ENCODE results near the gene LGR4.

The LGR4 gene

GRCh38 chr11:27397624-27398399, 74.8 kb downstream of the LGR4 start:
- no peak for DNase-seq

- no peak for DNase-seq
Observed at GRCh38 chr11:27396259-27396839, 76.2 kb downstream of the LGR4 start.

DNA sequence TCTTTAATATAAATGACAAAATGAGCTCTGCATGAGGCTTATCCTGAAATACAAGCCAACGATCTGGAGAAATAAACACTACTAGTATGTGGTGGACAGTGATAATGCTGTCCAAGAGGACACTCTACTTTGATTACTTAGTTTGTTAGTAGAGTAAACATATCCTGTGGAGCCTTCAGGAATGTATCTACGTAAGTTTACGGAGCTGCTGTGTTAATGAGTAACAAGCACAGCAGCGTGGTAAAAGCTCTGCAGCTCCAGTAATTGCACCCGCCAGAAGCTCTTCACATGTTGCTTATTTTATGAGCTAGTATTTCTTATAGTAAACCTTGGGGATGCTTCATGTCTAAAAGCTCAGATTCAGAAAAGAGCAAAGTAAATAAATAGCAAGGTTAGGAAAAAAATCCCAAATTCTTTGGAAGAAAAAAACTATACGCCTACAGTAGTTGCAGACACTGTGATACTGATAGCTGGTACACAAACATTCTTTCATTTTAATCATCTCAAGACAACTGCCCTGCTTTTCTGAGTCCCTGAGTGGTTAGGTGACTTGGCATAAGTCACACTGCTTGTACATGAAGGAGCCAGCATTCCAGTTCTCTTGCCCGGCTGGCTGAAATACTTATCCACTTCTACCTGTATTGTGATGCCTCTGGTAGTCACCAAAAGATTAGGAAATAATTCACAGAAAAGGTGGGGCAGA, 76.9 kb downstream of the LGR4 start:
- DNase-seq: no peak

- no peak for DNase-seq
Observed at GRCh38 chr11:27394781-27395228, 77.8 kb downstream of the LGR4 start.

- DNase-seq: no peak
Observed at GRCh38 chr11:27392278-27393114, 80.1 kb downstream of the LGR4 start.

DNA sequence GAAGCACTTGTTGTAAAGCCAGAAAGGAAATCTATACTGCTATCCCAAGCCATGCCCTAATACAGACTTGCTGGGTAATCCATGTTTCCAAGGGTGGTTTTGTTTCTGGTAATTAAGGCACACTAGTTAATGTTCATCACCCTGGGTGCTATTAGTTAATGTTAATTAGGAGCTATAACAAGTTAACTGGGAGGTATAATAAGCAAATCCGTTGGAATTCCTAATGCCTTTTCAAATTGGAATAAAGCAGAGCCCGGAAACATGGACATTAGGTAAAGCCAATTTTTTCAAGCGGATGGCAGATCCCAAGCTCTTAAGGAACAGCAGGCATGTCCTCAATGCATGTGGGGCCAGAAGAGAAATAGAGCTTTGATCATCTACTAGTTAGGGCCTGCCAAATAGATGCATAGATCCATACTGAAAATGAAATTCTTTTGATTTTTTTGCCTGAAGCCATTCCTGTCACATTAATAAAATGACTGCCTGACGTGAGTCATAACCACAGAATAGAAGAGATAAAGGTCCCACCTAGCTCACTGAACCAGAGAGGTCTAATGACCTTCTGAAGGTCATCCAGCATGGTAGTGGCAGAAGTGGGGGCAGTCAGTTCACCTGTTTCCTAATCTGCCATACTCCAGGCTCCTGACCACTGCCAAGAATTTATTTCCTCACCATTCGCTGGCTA, 81.1 kb downstream of the LGR4 start:
- DNase-seq: no peak

DNA sequence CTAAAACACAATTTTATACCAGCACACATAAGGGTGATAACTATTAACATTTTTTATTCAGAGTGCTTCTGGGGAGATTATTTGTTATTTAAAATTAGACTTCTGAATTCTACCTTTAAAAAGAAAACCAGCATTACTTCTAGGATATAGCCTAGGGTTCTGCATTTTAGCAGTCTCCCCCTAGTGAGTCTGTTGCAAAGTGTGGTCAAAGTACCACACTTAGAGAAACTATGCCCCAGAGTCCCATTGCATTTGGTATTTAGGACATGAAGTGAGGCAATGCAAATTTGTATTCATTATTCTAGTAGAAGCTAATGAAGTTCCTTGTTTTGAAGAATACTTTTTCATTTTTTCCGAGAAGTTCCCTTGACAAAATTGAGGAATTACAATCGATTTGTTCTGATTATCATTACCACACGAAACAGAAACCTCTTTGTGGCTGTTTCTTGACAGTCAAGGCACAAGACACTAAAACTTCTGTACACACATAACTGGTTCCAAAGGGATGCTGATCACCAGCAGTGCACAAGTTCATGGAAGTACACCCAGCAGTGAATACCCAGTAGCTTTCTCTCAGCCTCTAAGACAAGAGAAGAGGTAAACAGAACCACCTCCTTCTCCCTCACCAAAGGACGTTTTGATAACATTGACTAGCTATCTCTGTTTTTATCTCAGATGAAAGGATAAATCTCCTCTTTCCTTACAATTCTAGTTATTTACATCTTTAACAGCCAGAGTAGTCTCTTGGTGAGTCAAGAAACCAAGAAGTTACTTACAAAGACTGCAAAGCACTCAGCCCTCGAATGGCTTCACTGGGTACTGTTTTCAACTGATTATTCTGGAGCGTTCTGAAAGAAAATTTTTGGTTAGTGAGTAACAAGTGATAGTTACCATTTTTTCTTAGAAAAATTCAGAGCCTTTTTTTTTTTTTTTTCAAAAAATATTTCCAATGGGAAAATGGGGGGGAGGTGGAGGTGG, 82.0 kb downstream of the LGR4 start:
- no peak for DNase-seq

DNA sequence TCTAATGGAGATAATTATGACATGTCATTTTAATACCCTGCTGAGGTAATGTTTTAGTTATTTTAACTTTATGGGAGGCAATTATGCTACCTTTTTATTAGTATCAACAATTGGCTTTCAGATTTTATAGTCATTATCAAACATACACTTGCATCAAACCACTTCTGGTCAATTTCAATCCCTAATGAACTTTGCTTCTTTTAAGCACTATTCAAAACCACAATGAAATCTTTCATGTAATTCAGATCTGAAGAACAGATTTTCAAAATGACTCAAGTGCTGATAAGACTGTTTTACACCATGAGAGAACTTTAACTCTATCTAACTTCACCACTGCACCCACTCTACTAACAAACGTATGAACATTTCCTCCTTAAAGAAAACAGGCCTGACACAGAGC, 83.7 kb downstream of the LGR4 start:
- no peak for DNase-seq

DNA sequence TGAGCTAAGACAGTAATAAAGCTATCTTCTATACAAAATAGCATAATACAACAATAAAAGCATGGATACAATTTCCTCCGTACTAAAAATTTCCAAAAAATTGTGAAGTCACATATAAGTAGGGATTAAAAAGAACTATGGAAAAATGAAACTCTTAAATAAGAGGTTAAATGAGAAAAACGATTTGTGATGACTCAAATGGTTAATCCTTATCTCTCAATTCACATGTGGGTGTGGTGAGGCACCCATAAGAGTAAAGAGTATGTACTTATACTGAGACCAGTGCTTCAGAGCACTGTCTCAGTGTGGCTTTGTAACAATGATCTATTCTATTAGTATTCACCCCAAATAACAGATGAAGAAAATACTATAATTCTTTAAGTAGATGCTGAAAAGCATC, 84.6 kb downstream of the LGR4 start:
- no peak for DNase-seq

DNA sequence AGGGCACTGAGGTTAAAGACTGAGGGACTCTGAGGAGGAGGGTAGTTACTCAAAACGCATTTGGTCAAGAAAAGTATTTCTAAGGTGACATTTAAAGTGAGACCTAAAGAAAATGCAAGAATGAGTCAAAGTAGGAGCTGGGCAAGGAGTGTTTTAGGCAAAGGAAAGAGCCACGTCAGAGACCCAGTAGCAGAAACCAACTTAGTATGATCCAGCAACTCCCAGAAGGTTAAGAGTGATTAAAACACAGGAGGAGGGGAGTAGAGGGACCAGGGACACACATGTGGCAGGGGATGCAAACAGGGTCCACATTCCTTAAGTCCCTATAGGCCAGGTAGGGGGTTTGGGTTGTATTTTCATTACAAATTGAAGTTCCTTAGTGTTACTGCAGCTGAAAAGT, 85.2 kb downstream of the LGR4 start:
- no peak for DNase-seq

DNA sequence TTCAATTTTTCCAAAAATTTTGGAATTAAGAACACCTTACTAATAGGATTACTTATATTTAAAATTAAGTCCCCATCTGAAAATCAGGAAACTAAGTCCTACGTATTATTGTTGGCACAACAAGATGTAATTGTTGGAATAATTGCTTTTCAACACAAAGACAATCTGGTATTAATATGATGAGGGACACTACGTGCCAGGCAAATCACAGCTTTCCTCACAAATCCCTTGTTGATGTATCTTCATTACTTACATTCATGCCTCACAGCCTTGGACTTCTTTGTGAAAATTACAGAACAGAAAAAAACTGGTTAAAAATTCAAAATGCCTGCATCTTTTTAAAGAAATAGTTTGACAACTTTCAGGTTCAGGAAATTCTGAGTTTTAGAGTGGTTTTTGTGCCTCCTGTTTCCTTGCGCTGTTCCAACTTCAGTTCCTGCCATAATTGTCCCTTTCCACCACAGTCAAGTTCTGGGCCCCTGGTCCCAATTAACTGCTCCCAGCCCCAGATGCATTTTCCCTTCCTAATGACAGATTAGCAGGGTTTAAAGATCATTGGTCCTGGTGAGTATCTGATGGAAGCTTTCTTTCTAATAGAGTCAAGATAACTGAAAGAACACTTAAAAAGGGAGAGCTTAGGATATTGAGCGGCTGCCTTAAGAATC, 86.3 kb downstream of the LGR4 start:
- no peak for DNase-seq

DNA sequence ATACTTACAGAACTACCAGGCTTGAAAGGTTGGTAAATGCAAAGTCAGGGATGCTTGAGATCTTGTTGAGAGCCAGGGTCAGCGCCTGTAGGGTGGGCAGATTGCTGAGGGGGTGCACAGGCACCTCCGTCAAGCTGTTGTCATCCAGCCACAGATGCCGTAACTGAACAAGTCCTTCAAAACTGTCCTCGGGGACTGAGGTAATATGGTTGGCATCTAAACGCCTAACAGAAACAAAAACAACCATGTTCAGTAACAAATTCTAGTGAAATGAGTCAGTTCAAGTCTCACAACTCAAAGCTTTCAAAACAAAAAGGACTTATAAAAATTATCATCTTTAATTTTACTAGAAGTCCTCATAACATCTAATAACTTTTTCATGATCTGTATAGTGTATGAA, 87.3 kb downstream of the LGR4 start:
- no peak for DNase-seq

- DNase-seq: no peak
Observed at GRCh38 chr11:27384227-27384626, 88.4 kb downstream of the LGR4 start.

- no peak for DNase-seq
Observed at GRCh38 chr11:27383645-27384044, 88.9 kb downstream of the LGR4 start.

DNA sequence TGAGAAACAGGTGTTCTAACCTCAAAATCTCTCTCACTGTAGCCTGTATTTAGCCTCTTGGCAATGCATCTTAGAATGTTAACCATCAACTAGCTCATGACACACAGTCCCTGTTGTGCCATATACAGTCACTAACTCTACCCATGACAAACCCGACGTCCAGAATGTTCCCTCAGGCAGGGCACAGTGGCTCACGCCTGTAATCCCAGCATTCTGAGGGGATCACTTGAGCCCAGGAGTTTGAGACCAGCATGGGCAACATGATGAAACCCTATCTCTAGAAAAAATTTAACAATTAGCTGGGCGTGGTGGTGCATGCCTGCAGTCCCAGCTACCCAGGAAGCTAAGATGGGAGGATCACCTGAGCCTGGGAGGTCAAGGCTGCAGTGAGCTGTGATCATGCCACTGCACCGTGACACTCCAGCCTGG, 91.3 kb downstream of the LGR4 start:
- DNase-seq: no peak

GRCh38 chr11:27380771-27381170, 91.8 kb downstream of the LGR4 start:
- DNase-seq: no peak

- no peak for DNase-seq
Observed at GRCh38 chr11:27379449-27379848, 93.1 kb downstream of the LGR4 start.

GRCh38 chr11:27375370-27375769, 97.2 kb downstream of the LGR4 start:
- no peak for DNase-seq

- DNase-seq: no peak
Observed at GRCh38 chr11:27373856-27374602, 98.6 kb downstream of the LGR4 start.

- DNase-seq: no peak
Observed at GRCh38 chr11:27373392-27373791, 99.2 kb downstream of the LGR4 start.
